ENCODE results near the gene ACVR1C.

ACVR1C gene

DNA sequence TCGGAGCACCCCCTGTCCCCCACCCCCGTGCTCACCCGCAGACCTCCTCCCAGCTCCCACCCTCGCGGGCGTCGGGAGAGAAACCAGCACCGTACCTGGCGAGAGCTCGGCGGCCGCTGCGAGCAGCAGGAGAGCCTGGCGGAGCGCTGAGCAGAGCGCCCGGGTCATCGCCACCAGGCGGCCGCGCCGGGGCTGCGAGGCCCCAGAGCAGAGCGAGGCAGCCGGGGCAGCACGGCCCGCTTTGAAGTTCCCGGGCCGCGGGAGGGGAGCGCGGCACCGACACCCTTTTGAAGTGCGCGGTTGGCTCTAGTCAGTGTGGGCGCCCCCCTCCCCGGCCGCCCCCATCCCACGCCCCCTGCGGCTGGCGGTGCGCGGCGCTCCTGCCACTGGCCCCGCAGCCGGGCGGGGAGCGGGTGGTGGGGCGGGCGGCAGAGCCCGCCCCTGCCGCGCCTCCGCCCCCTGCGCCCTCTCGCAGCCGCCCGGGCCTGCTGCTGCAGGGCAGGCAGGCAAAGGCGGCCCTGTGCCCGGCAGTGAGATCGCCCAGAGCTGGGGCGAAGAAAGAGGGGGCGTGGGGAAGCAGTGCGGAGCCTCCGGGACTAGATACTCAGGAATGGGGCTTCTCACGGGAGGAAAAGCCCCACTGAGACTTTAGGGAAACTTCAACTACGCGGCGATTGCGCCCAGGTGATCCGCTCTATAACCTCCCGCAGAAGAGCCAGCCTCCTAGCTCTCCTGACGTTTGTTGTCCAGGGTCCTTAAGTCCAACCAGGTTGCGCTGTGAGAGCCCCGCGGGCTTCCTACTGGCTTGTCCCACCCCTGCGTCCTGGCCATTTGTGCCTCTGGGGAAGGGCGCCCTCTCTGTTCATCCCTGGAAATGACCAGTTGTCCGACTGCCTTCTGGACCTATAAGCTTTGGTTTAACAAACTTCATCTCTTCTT lies at the start of gene ACVR1C:
Gene ACVR1C, minus strand, starts transcription at position 388 of the 939 bp plus-strand sequence. Its CDS starts 220 bp downstream, at position 168.
- in situ Hi-C loops (cut with MboI; ENCODE audit: low sequenced_read_pairs, unreplicated experiment) = no loop called here
- TF ChIP-seq, protein P1, sequence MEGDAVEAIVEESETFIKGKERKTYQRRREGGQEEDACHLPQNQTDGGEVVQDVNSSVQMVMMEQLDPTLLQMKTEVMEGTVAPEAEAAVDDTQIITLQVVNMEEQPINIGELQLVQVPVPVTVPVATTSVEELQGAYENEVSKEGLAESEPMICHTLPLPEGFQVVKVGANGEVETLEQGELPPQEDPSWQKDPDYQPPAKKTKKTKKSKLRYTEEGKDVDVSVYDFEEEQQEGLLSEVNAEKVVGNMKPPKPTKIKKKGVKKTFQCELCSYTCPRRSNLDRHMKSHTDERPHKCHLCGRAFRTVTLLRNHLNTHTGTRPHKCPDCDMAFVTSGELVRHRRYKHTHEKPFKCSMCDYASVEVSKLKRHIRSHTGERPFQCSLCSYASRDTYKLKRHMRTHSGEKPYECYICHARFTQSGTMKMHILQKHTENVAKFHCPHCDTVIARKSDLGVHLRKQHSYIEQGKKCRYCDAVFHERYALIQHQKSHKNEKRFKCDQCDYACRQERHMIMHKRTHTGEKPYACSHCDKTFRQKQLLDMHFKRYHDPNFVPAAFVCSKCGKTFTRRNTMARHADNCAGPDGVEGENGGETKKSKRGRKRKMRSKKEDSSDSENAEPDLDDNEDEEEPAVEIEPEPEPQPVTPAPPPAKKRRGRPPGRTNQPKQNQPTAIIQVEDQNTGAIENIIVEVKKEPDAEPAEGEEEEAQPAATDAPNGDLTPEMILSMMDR (IDR thresholded peaks at IDR 0.05; ENCODE audit: borderline replicate concordance, control extremely low read depth, extremely low read depth, insufficient read depth, missing control alignments) = no peak
- DNase-seq (ENCODE audit: low spot score) = peak; percentile 79

DNA sequence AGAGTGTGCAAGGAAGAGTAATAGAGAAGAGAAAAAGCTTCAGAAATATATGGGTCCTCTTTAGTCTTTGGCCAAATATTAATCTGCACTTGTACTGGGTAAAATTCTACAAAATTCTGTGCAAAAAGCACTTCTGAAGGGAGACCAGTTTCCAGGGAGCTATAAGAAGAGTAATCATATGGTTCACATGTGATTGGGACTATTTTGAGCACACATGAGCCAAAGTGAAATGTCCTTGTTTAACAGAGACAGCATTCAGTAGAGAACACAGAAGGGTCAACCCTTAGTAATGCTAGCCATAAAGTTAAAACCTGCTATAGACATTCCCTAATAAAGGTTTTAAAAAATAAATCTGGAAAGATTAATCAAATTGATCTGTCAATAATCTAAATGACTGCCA lies 49.3 kb upstream of the ACVR1C start:
- TF ChIP-seq, protein P1 (IDR thresholded peaks at IDR 0.05; ENCODE audit: borderline replicate concordance, control extremely low read depth, extremely low read depth, insufficient read depth, missing control alignments) = no peak
- no peak for DNase-seq (ENCODE audit: low spot score)
- in situ Hi-C loops (cut with MboI; ENCODE audit: low sequenced_read_pairs, unreplicated experiment) = no loop called here

DNA sequence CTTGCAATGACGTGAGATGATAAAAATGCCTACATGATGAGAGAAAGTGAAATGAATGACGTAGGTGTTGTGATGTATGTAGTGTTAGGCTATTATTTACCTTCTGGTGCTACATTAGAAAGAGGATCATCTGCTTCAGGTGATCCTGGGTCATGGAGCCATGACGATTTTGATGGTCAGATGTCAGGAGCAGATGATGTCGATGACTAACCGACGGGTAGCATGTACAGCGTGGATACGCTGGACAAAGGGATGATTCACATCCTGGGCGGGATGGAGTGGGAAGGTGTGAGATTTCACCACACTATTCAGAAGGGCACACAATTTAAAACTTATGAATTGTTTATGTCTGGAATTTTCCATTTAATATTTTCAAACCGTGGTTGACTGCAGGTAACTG lies 43.5 kb upstream of the ACVR1C start:
- TF ChIP-seq, protein P1 (IDR thresholded peaks at IDR 0.05; ENCODE audit: borderline replicate concordance, control extremely low read depth, extremely low read depth, insufficient read depth, missing control alignments) = no peak
- DNase-seq (ENCODE audit: low spot score) = no peak
- in situ Hi-C loops (cut with MboI; ENCODE audit: low sequenced_read_pairs, unreplicated experiment) = no loop called here

DNA sequence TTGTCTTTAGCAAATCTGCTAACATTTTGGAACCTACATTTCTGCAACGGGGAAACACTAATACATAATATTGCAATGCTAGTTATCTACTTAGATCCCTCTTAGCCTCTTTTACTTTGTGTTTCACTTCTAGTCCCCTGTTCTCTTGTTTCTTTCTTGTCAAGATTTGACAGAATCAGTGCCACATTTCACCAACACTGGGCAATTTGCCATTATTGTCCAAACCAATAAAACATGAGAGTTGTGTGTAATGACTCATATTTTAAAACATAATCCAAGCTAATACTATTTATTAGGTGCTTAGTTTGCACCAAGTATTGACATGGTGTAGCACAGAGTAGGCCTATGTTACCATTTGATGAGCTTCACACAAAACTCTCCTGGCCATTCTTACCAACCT lies 33.7 kb upstream of the ACVR1C start:
- DNase-seq (ENCODE audit: low spot score) = no peak
- in situ Hi-C loops (cut with MboI; ENCODE audit: low sequenced_read_pairs, unreplicated experiment) = no loop called here
- TF ChIP-seq, protein P1 (IDR thresholded peaks at IDR 0.05; ENCODE audit: borderline replicate concordance, control extremely low read depth, extremely low read depth, insufficient read depth, missing control alignments) = no peak

DNA sequence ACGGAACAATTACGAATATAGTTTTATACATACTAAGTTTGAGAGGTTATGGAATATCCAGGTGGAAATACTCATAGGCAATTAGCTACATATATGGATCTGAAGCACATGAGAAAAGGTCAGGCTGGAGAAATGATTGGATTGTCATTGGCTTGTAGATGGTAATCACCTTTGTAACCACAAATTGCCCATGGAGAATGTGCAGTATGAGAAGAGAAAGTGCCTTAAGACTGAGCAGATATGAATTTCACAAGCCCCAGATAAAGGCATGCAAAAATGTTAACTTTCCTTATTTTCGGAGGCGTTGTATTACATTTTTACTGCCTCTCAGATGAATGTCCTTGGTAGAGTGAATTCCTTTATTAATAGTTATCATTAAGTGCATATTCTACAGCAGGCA lies 33.1 kb upstream of the ACVR1C start:
- DNase-seq (ENCODE audit: low spot score) = no peak
- TF ChIP-seq, protein P1 (IDR thresholded peaks at IDR 0.05; ENCODE audit: borderline replicate concordance, control extremely low read depth, extremely low read depth, insufficient read depth, missing control alignments) = no peak
- in situ Hi-C loops (cut with MboI; ENCODE audit: low sequenced_read_pairs, unreplicated experiment) = no loop called here

DNA sequence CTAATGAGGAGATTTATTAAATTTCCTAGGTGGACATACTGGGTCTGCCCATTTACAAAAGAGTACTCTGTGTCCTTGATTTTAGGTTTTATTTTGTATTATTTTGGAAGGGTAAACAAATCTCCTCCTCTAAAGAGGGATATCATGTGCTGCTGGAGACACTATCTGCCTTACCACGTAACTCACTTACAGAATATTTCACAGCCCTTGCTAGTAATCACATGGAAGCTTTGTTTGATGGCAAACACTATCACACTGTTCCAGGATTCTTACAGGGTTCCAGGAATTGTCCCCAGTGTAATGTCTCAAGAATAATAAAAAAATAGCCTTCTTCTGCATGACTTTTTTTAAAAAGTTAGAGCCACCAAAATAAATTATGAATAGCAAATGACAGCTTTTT lies 29.2 kb upstream of the ACVR1C start:
- no peak for DNase-seq (ENCODE audit: low spot score)
- TF ChIP-seq, protein P1 (IDR thresholded peaks at IDR 0.05; ENCODE audit: borderline replicate concordance, control extremely low read depth, extremely low read depth, insufficient read depth, missing control alignments) = no peak
- in situ Hi-C loops (cut with MboI; ENCODE audit: low sequenced_read_pairs, unreplicated experiment) = no loop called here
